GM19043 (cell line): Measurements from ENCODE around the gene PKN1.
A peak's percentile ranks its signal among the peaks of the same experiment; 100 is the strongest.

Experiments used
- ATAC-seq: cut with Tn5 transposase; IDR thresholded peaks from one replicate; pipeline ENCODE4 v1.9.1; 2021; ENCODE audit warnings: low read depth; ENCODE audit not compliant: unreplicated experiment

PKN1 gene

DNA sequence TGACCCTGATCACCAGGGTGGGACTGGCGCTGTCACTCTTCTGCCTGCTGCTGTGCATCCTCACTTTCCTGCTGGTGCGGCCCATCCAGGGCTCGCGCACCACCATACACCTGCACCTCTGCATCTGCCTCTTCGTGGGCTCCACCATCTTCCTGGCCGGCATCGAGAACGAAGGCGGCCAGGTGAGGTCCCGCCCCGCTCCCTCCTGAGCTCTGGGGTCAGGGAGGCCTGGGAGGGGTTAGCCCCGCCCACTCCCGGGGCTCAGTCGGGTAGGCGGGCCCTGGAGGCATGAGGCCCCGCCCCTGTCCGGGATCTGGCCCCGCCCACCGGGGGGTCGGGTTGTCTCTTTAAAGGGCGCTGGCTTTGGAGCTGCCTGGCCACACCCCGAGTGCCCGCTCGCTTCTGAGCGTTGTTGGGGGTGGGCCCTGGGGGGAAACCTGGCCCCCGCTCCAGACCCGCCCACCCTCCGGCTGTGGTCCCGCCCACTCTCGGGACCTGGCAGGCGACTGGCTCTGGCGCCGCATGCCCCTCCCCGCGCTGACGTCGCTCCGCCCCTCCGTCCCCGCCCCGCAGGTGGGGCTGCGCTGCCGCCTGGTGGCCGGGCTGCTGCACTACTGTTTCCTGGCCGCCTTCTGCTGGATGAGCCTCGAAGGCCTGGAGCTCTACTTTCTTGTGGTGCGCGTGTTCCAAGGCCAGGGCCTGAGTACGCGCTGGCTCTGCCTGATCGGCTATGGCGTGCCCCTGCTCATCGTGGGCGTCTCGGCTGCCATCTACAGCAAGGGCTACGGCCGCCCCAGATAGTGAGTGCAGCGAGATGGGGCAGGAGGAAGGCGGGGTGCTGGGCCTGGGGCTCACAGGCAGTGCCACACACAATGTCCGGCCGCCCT is 27.1 kb upstream of the PKN1 start:
- ATAC-seq, result peak; percentile 66

GRCh38 chr19:14406645-14407401 is 26.3 kb upstream of the PKN1 start:
- ATAC-seq, result no peak

DNA sequence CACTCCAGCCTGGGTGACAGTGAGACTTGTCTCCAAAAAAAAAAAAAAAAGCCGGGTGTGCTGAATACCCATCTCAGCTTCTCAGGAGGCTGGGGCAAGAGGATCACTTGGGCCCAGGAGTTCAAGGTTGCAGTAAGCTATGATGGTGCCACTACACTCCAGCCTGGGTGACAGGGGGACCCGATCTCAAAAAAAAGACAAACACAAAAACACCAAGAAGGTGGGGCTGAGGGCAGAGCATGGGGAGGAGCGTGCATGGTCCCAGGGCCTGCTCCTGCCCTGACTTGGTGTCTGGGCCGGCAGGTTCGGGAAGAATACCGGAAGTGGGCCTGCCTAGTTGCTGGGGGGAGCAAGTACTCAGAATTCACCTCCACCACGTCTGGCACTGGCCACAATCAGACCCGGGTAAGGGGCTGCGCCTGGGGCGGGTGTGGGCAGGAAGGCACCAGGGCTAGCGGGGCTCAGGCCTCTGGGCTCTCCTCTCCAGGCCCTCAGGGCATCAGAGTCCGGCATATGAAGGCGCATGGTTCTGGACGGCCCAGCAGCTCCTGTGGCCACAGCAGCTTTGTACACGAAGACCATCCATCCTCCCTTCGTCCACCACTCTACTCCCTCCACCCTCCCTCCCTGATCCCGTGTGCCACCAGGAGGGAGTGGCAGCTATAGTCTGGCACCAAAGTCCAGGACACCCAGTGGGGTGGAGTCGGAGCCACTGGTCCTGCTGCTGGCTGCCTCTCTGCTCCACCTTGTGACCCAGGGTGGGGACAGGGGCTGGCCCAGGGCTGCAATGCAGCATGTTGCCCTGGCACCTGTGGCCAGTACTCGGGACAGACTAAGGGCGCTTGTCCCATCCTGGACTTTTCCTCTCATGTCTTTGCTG is 25.3 kb upstream of the PKN1 start:
- ATAC-seq, result no peak

DNA sequence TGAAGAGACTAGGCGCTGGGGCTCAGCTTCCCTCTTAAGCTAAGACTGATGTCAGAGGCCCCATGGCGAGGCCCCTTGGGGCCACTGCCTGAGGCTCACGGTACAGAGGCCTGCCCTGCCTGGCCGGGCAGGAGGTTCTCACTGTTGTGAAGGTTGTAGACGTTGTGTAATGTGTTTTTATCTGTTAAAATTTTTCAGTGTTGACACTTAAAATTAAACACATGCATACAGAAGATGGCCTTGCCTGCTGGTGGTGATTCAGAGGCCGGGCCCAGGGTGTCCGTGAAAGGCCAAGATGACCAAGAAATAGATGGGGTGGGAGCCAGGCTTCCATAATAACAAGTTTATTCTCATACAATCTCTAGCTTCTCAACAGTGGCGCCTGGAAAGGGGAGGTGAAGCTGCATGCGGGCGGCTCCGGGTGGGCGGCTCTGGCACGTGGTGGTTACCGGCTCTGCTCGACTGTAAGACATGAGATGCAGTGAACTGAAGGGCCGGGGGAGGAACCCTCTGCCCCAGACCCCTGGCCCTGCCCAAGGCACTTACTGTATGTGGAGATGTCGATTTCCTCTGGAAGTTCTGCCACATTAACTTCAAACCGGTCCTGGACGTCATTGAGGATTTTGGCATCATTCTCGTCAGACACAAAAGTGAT is 24.5 kb upstream of the PKN1 start:
- ATAC-seq, result no peak

DNA sequence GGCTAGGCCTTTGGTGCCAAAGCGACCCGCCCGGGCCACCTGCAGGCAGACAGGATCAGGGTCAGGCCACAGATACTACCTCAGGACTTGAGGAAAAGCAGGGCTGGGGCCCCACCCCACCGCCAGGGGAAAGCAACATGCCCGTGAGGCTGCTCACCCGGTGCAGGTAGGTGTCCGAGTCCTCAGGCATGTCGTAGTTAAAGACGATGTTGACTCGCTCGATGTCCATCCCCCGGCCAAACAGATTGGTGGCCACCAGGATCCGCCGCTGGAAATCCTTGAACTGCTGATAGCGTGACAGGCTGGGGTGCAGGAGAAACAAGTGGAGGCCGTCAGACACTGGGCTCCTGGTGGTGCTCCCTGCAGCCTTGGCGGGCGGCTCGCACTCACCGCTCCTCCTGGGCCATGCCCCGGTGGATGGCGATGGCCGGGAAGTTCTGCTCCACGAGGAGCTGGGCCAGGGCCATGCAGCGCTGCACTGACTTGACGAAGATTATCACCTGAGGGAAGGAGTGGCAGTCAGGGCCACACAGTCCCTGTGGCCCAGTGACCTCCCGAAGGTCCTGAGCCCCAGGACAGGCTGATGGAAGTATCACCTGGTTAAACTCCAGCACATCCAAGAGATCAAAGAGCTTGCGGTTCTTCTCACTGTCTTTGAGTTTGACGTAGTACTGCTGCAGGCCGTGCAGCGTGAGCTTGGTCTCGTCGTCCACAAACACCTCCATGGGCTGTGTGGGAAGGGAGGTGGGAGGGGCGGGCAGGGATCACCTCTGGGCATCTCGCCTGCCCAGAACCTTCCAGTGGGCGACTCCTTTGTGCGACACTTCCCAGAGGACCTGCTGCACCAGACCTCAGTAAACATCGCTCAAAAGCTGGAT is 23.7 kb upstream of the PKN1 start:
- no peak for ATAC-seq

GRCh38 chr19:14410091-14411051 is 22.7 kb upstream of the PKN1 start:
- ATAC-seq, result no peak

GRCh38 chr19:14411161-14411937 is 21.8 kb upstream of the PKN1 start:
- no peak for ATAC-seq

DNA sequence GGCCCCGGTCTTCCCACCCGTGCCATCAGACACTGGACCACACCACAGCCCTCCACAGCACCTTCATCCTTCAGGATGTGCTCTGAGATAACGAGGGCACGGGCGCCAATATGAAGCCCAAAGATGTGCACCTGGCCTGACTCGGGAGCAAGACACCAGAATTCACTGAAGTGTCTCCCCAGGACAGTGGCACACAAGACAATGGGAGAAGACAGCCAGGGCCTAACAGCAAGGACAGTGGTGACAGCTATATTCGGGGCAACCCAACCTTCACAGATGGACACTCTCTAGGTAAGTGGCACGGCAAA is 21.2 kb upstream of the PKN1 start:
- ATAC-seq, result no peak

GRCh38 chr19:14412324-14412995 is 20.6 kb upstream of the PKN1 start:
- ATAC-seq, result no peak

DNA sequence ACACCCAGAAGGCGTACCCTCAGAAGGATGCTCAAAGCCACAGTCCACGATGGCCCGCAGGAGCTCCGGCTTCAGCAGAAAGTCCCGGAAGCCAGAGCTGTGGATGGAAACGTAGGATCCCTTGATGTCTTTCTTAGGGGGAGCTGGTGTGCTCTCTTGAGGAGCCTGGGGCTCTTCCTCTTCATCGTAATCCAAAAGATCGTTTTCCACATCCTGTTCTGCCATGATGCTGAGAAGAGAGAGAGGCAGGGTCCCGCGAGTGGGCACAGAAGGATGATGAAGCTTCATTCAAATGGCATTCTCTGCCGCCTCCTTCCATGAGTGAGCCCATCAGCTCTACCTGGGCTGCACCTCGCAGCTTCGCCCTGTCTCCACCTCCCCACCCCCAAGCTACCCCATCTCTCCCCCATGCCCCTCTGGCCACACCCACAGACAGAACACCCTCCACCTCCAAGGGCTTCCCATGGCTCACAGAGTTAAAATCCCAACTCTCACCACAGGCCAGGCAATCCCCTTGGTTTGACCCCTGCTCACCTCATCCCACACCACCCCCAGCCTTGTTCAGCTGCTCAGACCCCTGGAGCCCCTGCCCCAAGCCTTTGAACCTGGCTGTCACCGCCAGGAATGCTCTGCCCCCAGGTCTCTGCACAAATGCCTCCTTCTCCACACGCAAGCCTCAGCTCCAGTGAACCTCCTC is 20.0 kb upstream of the PKN1 start:
- no peak for ATAC-seq

DNA sequence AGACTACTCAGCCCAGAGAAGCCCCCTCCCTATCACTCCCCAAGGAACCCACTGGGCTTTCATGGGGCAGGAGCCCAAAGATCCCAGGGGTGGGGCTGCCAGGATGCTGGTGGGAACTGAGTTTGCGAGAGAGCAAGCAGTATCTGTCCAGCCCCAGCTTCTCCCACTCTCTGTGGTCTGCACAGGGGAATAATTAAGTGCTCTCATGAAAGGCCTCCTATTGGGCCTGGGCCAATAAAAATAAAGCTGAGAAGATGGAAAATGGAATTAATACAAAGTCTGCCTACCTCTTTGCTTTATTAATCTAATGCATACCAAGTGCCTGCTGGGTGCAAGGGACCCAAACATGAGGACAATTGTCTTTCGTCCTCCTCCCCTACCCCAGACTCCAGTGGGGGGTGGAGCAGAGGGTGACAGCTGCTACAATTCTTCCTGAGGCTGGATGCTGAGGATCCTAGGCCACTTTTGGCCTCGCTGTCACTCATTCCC is 19.4 kb upstream of the PKN1 start:
- ATAC-seq, result no peak

- ATAC-seq, result no peak
Observed at GRCh38 chr19:14414926-14415690, 18.0 kb upstream of the PKN1 start.

DNA sequence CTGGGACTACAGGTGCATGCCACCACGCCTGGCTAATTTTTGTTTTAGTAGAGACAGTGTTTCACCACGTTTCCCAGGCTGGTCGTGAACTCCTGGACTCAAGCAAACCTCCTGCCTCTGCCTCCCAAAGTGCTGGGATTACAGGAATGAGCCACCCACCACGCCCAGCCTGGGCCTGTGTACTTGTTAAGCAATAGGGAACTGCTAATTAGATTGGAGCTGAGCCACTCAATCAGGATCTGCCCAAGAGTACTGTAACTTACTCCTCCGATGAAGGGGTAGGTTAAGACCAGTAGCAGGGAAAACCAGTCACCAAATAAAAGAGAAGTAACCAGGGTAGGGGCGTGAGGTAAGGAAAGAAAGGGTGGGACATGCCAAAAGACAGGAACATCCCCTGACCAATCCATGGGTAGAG is 16.3 kb upstream of the PKN1 start:
- no peak for ATAC-seq

GRCh38 chr19:14418856-14419105 is 14.3 kb upstream of the PKN1 start:
- no peak for ATAC-seq

- ATAC-seq, result peak; percentile 80
Observed at GRCh38 chr19:14419106-14419813, 13.8 kb upstream of the PKN1 start, which contains the start of gene DDX39A. Gene DDX39A (minus strand): TSS chr19:14419341. CDS start chr19:14413220, 6,121 bp downstream.
